Activated CD8-positive, alpha-beta memory T cell treated with anti-CD3 and anti-CD28 coated beads for 24 hours (primary cell): ENCODE results near the gene YPEL1.

Experiments used
- DNase-seq: peaks from one replicate; pipeline ENCODE4 v3.0.0-alpha.2; 2020

YPEL1 gene, protein sequence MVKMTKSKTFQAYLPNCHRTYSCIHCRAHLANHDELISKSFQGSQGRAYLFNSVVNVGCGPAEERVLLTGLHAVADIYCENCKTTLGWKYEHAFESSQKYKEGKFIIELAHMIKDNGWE

DNA sequence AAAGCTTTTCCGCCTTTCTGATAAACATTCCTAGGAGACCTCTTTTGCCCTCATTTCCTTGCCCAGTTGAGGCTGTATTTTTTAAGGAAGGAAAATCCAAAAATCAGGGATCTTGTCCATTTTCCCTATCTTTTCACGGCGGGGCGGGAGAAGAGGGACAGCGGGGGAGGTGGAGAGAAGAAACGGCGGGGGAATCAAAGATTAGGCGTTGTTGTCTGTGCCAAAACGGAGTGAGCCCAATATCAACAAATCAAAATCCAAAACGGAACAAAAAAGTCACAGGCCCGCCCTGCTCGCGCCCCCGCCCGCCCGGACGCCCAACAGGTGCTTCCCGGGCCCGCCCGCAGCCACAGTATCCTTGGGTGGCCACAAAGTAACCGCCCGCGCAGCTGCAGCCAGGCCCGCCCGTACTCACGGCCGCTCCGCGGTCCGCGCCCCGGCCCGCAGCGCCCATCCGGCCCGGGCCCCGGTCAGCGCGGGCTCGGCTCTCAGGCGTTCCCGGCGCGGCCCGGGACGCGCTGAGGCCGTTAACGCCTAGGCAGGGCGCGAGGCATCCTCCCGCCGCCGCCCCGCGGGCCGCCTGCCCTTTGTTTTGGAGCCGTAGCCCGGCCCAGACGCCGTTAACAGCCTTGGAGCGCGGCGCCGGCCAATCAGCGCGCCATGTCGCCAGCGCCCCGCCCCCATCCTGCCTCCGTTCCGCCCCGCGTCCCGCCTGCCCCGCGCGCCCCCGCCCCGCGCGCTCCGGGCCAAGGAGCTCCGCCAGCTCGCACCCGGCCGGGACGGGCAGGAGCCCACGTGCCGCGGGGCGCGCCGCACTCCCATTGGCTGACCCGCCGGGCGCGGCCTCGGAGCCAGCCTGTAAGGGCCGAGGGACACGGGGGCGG lies at the start of gene YPEL1:
YPEL1 (minus strand) TSS at position 595 of the 884 bp plus-strand sequence. CDS start 25,050 bp downstream, outside the sequence.
- peak; percentile 97 for DNase-seq

DNA sequence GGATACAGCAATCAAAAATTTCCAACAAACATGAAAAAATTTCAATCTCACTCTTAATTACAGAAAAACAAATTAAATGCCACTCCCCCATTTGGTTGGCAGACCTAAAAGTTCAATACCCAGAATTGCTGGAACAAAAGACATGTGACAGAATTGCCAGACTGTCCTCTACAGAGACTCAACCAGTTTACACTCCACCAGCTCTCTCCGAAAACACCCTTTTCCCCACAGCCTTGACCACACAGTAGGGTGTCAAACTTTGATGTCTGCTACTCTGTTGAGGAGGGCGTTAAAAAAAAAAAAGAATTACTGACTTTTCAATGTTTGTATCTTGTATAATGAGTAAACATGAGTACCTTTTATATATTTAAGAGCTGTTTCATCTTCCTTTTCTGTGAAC lies 44.7 kb upstream of the YPEL1 start:
- no peak for DNase-seq

DNA sequence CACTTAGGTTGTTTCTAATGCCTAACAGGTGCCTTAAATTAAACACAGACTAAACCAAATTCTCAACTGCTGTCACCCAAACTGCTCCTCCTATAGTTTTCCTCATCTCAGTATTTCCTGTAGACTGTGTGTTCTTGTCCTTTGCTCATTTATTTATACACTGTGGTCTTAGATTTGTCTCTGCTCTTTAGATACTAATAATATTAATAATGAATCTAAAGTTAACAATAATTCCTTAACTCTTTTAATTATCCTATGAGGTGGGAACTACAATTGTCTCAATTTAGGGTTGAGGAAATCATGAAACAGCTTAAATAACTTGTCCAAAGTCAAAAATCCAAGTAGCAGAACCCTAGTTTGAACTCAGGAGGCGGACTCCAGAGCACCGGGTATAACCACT lies 43.9 kb upstream of the YPEL1 start:
- DNase-seq: no peak

DNA sequence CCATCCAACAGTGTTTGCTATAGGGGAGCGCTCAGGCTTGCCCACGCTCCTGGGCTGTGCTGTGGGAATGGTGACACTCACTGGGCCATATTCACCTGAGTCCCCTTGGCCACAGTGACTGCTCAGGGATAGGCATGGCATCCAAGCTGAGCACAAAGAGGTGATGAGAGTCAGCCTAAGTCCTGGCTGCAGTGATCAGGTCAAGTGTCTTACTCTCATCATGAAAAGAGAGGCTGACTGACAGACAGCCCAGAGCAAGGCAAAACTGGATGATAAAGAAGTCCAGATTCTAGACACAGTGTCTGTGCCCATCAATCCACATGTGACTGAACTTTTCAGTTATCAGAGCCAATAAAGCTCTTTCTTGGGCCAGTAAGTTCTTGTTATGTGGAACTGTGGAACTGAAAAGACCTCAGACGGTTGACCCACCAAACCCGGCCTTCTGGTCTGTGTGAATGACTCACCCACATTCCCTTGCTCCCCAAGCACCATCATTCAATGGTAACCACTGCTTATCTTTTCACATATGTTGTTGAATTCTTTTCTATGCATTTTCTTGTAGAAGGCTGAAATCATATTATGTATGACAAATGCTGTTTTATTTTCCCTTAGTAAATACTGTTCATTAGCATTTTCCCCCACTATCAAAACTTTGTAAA lies 43.2 kb upstream of the YPEL1 start:
- no peak for DNase-seq

DNA sequence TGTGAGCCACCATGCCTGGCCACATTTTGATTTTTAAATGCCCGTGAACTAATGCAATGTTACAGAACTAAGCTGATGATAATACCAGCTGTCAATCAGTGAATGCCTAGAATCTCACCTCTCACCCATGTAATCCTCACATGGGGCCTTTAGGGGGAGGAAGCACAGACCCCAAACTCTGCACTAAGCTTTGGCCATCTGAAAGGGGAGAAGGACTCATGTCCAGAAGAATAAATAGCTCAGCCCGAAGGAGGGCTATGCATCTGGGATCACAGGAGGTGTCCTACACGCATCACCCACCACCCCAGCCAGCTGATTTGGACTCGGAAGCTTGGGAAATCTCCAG lies 36.0 kb upstream of the YPEL1 start:
- DNase-seq: no peak

DNA sequence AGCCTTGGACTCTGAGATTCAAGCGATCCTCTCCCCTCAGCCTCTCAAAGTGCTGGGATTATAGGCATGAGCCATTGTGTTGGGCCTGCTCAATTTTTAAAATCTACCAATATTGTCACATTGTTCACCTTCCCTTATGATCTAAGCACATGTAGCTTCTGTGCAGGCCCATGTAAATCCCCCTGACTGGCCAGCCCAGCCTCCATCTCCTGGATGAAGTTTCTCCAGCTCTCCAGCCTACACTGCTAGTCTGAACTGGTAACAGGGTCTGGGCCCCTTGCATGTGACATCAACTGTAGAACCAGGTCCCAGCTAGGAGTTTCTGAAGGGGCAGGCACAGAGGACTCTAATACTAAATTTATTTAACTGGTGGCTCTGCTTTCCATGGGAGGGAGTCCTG lies 32.8 kb upstream of the YPEL1 start:
- no peak for DNase-seq

DNA sequence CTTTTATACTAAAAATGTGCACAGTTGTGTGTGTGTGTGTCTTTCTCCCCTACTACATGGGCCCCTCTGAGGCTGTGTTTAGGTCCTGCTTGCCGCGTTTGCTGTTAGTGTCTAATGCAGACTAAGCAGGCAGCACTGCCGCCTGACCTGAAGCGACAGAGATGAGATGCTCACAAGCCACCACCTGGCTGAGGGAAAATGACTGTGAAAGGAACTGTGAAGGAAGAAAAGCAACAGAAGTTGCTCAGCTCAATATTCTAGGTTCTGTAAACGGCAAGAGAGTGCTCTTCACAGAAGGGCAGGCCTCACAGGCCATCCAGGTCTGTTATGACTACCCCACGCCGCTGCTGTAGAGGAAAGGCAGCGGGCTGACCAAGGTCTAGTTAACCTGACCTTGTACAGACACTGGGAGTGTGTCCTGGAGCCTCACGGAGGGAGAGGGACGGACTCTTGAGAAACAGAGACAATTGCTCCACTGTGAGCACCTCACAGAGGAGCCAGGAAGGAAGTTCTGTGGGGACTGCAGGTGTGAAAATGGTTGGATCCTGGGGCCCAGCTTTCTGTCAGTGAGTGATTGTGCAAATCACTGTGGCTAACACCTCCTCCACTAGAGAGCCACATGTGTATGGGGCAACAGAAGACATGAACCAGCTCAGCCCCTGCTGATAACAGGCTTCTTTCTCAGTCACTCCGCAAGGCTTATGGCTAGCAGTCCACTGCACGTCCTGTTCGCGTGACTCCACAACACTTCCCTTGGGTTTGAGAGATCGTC lies 31.3 kb upstream of the YPEL1 start:
- DNase-seq: peak; percentile 82

DNA sequence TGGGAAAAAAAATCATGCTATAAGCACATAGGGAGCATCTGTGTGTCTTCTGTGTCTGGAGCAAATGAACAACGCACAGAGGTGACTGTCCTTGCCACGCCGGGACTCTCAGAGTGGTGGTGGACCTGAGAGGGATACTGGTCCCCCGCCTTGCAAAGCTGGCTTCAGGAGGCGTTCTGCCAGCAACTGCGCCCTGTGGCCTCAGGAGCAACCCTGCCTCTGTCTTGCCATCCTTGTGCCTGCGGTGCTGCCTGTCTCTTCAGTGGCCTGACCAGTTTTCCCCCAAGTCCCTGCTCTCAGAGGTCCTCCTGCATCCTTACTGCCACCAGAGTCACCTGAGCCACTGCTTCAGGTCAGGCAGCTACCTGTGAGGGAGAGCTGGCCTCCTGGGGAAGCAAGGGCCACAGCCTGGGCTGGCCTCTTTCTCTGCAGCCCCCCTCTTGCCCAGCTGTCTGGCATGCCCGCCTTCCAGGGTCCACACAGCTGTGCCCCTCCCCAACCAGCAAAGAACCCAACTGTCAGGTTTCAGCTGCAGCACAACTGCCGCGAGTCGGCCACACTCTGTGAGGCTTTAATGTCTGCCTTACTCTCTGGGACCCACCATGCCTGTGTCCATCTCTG lies 30.4 kb upstream of the YPEL1 start:
- no peak for DNase-seq

DNA sequence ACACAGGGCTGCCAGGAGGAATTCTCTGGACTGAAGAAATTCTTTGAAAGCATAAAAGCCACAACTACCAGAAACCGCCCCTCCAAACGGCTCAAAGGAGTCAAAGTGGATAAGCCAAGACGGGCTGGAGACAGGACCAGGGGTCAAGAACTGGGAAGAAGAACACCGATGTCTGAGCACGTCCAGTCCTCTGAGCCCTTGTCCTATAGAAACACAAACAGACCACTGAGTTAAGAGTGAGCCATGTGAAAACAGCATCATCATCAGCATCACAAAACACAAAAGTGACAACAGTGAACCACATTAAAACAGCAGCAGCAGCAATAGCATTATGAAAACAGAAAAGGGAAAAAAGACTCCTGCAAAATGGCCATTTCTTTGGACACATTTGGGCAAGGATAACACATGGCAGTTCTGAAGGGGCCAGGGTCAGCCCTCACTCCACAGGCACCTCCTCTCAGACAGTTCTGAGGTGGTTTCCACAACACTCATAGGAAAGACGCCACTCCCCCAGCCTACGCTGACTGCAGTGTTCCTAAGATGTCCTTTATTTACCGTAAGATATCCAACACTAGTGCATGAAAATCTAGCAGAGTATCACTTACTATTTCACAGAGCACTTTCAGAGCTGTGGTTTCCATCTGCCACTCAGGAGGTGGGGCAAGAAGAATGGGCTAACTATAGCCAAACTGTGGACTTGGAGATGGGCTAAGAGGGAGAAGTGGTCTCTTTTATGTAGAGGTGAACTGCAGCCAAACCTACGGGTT lies 28.6 kb upstream of the YPEL1 start:
- DNase-seq: no peak

DNA sequence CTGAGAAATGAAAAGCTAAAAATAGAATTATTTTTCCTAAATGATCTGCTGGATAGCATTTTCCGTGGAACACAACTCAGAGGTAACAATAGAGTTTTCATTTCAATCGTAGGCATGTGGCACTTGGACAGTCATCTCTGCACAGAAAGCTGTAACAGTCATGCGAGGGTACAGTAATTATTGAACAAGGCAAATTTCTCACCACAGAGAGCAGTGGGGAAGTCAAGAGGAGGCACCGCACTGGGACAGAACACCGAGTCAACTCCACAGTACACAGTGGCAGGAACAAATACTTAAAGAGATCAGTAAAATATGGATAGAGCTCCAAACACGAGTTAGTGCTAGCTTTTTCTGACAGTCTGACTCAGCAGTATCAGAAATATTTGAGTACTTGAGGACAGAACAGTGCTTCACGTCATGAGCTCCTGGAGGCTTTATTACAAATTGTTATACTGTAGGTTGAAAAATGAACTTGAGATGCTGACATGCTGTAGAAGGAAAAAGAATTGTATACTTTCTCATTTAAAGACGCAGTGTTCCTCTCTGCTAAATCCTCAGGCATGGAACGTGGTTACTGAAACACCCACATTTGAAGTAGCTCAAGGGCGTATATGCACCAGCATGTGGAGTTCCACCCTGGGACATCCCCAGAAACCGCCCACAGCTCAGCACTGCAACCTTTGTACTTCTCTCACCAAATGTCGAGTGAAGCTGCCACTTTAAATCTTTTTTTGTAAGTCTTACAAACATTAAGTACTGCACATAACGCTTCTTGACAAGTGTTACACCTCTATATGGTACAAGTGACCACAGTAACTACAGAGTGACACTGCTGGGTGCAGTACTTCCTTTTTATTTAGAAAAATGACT lies 27.4 kb upstream of the YPEL1 start:
- DNase-seq: no peak

DNA sequence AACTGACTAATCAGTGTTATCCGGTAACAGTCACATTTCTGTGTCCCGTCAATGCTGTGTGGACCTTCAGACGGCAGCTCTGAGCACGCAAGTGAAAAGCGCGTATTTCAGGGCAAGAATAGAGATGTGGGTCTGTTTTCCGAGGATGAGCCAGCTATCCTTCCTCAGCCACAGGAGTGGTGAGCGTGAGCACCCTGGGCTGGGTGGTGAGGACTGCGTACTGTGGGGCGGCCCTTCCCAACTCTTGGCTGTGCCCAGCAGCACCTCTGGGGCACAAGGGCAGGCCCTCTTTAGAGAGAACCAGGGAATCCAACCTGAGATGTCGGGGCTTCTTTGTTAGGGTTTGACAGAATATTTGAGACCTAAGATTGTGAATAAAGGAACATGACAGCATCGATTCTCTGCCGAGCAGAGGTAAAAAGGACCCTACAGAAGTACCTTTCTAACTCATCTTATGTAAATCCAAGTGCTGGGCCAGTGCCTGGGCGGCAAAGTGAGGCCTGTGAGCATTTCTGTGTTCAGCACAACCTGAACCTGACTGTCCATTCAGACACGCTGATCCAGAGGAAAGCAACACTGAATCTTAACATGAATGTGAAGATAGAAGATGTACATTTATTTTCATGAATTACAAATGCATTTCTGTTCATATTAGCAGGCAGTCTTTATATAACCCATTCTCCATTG lies 26.5 kb upstream of the YPEL1 start:
- no peak for DNase-seq

DNA sequence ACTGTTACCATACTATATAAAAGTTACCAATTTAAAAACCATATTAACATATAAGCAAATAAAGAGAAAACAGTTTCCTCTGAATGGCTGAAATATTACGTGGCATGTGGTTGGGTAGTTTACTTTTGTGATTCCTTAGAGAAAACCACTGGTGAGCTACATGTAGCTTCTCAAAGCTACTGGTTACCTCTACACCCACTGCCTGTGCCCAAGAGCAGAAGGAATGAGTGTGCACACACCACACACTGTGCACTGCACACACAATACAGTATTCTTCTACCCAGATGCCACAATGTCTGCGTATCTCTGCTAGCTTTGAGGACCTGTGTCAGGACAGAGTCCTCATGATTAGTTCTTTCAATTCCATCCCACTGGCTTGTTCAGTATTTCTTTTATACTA lies 25.5 kb upstream of the YPEL1 start:
- DNase-seq: no peak

DNA sequence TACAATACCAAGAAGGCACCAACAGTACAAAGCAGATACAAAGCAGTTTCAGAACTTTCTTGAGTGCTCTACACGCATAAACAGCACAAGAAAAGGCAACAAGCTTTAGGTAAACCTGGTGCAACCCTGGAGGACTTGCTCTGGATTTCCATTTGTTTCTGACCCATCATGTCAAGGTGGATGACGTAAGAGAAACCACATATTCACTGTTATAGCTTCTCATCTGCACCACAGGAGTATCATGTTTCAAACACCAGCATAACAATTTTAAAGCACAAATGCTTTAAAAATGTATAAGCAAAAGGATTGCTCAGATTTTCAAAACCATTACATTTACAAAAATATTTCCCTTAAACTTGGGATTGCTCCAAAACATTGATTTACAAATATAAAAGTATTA lies 25.0 kb upstream of the YPEL1 start:
- no peak for DNase-seq

DNA sequence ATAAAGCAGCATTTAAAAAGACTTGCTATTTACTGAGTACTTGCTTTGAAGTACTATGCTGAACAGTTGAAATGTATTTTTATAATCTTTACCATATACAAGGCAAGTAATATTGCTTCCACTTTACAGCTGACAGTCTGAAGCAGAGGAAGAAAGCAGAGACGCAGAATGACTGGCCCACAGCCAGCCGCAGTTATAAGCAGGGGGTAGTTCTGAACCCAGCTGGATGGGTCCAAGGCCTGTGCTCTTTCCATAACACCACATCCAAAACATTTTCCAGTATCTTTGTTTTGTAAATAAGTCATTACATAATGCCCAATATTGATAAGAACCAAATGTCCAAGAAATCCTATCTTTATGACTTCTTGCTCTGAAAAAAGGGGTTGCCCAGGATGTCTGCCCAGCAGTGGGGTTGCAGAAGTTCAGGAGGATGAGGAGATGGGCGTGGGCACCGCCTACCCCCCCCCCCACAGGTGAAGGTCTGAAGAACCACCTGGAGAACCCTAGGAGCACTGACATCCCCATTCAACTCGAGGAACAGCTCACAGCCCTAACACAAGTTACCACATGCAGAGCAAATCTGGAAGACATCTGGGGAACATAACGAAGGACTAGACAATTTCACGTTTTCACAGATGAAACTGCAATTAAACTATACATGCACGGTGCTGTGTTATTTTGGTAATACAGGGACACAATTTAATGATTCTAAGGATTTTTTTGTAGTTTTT lies 24.2 kb upstream of the YPEL1 start:
- no peak for DNase-seq

DNA sequence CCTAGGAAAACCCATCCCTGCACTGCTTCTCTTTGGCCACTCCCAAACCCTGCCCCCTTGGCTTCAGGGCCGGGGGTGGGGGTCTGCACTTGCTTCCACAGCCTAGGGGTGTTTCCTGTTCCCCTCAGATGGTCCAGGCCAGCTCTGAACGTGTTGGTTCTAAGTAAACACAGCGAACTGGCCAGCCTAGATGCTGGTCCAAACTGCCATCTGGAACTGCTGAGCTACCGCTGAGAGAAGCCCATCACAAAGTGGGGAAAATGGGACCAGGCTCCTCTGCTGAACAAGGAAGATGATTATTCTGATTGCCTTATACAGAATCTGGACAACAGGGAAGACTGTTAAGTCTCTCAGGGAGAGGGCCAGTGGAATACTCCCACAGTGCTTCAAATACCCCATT lies 23.5 kb upstream of the YPEL1 start:
- DNase-seq: no peak

DNA sequence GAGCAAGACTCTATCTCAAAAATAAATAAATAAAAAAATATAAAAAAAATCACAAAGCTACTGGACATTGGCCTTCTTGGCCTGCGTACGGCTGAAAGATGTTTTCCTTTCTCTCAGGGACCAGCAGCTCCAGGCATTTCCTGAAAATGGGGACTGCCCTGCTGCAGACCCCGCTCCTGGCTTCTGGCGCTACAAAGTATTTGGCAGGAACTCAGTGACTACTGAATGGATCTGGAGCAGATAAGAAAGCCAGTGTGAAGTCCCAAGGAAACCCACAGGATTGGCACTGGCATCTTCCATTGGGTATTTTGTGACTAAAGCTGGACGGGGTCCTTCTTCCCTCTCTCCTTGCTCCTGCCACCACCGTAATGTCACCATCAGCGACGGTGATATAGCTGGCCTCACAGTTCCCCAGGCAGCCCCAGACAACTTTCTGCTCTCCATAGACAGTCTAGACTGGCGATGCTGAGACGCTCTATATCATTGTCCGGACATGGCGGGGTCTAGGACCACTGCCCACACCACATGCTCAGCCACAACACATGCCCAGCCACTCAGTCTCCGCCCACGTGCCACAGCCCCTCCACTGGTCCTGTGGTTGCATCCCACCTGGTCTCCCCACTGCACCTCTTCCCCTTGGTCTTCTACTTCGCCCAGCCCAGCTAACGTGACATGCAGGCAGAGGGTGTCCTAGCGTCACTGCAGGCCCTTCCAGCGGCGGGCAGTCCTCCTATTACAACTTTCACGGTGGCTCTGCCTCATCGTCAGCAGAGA lies 22.7 kb upstream of the YPEL1 start:
- DNase-seq: no peak

DNA sequence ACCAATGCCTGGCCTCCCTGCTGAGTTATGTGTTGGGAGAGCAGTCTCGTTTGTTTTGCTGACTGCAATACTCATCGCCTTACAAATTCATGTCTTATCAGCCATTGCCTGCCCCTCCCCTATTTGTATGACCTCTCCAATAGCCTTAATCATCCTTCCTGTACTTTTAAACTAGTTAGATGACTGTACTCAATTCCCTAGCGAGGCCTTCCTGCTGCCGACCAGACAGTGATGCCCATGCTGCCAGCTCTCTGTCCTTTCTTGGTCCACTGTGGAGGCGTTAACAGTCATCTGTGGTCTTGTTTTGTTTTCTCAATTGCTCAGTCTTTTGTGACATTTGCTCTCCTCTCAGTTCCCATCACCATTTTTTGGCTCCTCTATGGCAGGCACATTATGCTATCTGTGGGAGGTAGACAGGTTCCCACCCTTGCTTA lies 20.3 kb upstream of the YPEL1 start:
- no peak for DNase-seq

DNA sequence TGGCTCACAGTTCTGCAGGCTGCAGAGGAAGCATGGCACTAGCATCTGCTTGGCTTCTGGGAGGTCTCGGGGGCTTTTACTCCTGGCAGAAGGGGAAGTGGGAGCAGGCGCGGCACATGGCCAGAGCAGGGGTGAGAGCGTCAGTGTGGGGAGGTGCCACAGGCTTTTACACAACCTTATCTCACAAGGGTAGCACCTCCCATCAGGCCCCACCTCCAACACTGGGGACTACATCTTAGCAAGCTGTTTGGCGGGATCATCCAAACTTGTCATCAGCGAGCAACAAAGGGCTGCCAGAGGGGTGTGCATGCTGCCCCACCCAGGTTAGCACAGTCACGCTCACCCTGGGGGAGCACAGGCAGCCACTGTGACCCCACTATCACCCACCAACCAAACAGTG lies 18.9 kb upstream of the YPEL1 start:
- no peak for DNase-seq
